Measurements from ENCODE around the gene PTCH2.

The PTCH2 gene, protein sequence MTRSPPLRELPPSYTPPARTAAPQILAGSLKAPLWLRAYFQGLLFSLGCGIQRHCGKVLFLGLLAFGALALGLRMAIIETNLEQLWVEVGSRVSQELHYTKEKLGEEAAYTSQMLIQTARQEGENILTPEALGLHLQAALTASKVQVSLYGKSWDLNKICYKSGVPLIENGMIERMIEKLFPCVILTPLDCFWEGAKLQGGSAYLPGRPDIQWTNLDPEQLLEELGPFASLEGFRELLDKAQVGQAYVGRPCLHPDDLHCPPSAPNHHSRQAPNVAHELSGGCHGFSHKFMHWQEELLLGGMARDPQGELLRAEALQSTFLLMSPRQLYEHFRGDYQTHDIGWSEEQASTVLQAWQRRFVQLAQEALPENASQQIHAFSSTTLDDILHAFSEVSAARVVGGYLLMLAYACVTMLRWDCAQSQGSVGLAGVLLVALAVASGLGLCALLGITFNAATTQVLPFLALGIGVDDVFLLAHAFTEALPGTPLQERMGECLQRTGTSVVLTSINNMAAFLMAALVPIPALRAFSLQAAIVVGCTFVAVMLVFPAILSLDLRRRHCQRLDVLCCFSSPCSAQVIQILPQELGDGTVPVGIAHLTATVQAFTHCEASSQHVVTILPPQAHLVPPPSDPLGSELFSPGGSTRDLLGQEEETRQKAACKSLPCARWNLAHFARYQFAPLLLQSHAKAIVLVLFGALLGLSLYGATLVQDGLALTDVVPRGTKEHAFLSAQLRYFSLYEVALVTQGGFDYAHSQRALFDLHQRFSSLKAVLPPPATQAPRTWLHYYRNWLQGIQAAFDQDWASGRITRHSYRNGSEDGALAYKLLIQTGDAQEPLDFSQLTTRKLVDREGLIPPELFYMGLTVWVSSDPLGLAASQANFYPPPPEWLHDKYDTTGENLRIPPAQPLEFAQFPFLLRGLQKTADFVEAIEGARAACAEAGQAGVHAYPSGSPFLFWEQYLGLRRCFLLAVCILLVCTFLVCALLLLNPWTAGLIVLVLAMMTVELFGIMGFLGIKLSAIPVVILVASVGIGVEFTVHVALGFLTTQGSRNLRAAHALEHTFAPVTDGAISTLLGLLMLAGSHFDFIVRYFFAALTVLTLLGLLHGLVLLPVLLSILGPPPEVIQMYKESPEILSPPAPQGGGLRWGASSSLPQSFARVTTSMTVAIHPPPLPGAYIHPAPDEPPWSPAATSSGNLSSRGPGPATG

DNA sequence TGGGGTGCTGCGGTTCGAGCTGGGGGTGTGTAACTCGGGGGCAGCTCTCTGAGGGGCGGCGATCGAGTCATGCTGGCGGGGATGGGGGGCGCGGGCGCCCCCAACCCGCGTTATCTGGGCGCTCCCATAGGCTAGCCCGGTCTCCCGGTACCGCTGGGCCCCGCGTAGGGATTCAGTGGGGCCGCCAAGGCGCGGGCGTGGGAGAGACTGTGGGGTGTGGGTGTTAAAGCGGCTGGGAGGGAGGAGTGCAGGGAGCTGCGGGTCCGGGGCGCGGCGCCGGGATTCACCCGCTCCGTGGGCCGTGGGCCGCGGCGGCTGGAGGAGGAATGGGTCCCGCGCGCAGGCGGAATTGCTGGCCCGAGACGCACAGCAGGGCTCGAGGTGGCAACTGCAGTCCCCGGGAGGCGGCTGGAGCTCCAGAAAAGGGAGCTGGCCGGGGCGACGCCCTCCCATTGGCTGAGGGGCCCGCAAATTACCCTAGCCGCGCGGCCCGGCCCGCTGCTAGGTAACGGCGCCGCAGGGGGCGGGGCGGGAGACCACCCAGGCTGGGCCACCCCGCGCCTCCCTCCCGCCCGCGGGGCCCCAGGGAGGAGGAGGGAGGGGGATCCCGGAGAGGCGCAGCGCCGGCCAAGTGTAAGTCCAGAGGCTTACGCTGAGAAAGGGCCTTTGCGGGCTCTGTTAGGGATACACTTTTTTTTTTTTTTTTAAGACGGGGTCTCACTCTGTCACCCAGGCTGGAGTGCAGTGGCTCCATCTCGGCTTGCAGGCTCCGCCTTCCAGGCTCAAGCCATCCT is at the start of gene PTCH2:
Gene PTCH2 (minus strand): TSS at position 392 of the 794 bp plus-strand sequence. CDS start 321 bp downstream, at position 71.
- Histone ChIP-seq H3K4me3 (ENCODE audit: low read length) (peak within 1 kb of the TSS; percentile 69), H3K9ac (ENCODE audit: low read length) (peak within 1 kb of the TSS; percentile 42), H3K27ac (ENCODE audit: low read length) (no peak within 1 kb of the TSS), H3K27me3 (ENCODE audit: control insufficient read depth, insufficient read depth, low read length) (peaks cover 15% of the 10 kb centered on the region), H3K36me3 (ENCODE audit: control insufficient read depth, low read depth, low read length) (no peaks in the 10 kb centered on the region), H3K9me3 (ENCODE audit: control insufficient read depth, low read depth, low read length) (no peaks in the 10 kb centered on the region), H3K4me1 (ENCODE audit: control insufficient read depth, low read depth, low read length) (no peaks in the 10 kb centered on the region)

- peaks cover 35% of the 10 kb centered on the region for H3K9me3 ChIP-seq (ENCODE audit: control insufficient read depth, low read depth, low read length)
- no peak overlapping the region for H3K4me3 ChIP-seq (ENCODE audit: low read length)
- H3K27ac ChIP-seq (ENCODE audit: low read length), result no peak overlapping the region
- peaks cover 4% of the 10 kb centered on the region for H3K36me3 ChIP-seq (ENCODE audit: control insufficient read depth, low read depth, low read length)
- no peaks in the 10 kb centered on the region for H3K4me1 ChIP-seq (ENCODE audit: control insufficient read depth, low read depth, low read length)
- H3K9ac ChIP-seq (ENCODE audit: low read length), result no peak overlapping the region
- H3K27me3 ChIP-seq (ENCODE audit: control insufficient read depth, insufficient read depth, low read length), result no peaks in the 10 kb centered on the region
These were observed 47.0 kb upstream of the PTCH2 start for GRCh38 chr1:44890007-44890406.

DNA sequence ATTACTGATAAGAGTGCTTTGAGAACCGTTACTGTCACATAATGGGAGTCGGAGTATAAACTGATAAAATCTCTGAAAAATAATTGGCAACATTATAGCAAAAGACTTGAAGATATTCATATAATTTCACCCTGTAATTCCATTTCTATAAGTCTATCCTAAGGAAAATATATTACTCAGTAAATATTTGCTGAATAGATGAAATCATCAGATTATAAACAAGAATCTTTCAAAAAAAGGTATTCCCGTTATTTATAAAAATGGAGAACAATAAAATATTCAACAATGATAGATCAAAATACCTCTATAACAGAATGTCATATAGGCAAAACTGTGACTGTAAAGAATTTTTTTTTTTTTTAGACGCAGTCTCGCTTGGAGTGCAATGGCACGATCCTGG is 42.4 kb upstream of the PTCH2 start:
- no peaks in the 10 kb centered on the region for H3K4me1 ChIP-seq (ENCODE audit: control insufficient read depth, low read depth, low read length)
- H3K27ac ChIP-seq (ENCODE audit: low read length), result no peak overlapping the region
- H3K27me3 ChIP-seq (ENCODE audit: control insufficient read depth, insufficient read depth, low read length), result no peaks in the 10 kb centered on the region
- peaks cover 36% of the 10 kb centered on the region for H3K9me3 ChIP-seq (ENCODE audit: control insufficient read depth, low read depth, low read length)
- H3K9ac ChIP-seq (ENCODE audit: low read length), result no peak overlapping the region
- peaks cover 4% of the 10 kb centered on the region for H3K36me3 ChIP-seq (ENCODE audit: control insufficient read depth, low read depth, low read length)
- no peak overlapping the region for H3K4me3 ChIP-seq (ENCODE audit: low read length)

GRCh38 chr1:44884746-44885145 is 41.7 kb upstream of the PTCH2 start:
- H3K27ac ChIP-seq (ENCODE audit: low read length), result no peak overlapping the region
- H3K9ac ChIP-seq (ENCODE audit: low read length), result no peak overlapping the region
- H3K9me3 ChIP-seq (ENCODE audit: control insufficient read depth, low read depth, low read length), result peaks cover 32% of the 10 kb centered on the region
- H3K4me1 ChIP-seq (ENCODE audit: control insufficient read depth, low read depth, low read length), result no peaks in the 10 kb centered on the region
- H3K27me3 ChIP-seq (ENCODE audit: control insufficient read depth, insufficient read depth, low read length), result no peaks in the 10 kb centered on the region
- no peak overlapping the region for H3K4me3 ChIP-seq (ENCODE audit: low read length)
- peaks cover 4% of the 10 kb centered on the region for H3K36me3 ChIP-seq (ENCODE audit: control insufficient read depth, low read depth, low read length)

DNA sequence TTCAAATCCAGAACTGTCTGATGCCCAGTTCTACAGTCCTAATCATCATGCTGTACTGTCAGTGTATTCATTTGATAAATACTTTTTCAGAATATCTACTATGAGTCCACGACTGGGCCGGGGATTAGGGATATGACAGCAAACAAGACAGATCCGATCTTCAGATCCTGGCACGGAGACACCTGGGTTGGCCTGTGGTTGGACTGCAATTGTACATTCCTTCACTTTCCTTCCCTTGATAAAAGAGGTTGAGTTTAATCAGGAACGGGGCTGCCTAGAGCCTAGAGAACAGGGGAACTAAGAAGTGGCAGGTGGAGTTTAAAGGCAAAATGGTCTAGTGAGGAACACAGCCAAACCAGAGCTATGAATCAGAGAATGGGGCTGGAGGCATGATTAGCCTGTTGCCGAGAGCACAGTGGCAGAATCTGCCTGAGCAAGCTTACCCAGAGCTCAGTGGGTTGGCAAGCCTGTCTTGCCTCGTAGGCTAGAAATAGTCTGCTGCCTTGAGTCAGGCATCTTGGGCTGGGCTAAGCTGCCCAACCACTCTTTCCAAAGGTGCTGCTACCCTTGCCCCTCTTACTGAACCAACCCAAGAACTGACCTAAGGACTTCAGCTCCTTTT is 38.1 kb upstream of the PTCH2 start:
- no peaks in the 10 kb centered on the region for H3K4me1 ChIP-seq (ENCODE audit: control insufficient read depth, low read depth, low read length)
- H3K9ac ChIP-seq (ENCODE audit: low read length), result no peak overlapping the region
- no peaks in the 10 kb centered on the region for H3K36me3 ChIP-seq (ENCODE audit: control insufficient read depth, low read depth, low read length)
- no peak overlapping the region for H3K4me3 ChIP-seq (ENCODE audit: low read length)
- no peaks in the 10 kb centered on the region for H3K27me3 ChIP-seq (ENCODE audit: control insufficient read depth, insufficient read depth, low read length)
- H3K9me3 ChIP-seq (ENCODE audit: control insufficient read depth, low read depth, low read length), result peaks cover 6% of the 10 kb centered on the region
- no peak overlapping the region for H3K27ac ChIP-seq (ENCODE audit: low read length)

DNA sequence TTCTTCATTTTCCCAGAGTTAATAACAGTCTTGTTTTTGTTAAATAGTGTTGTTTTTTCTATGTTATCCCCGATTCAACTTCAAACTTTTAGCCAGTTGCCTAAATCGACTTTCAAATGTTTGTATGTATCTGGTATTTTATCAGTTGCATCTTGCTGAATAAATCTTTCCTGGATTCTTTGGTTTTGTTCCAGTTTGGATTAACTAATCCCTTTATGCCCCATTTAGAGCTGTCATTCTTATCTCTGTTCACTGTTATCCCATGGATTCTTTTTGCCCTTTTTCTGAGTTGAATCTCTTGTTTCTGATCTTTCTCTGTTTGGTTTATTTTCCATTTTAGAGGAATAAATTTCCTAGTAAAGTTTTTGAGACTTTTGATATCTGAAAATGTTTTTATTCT is 31.1 kb upstream of the PTCH2 start:
- H3K4me1 ChIP-seq (ENCODE audit: control insufficient read depth, low read depth, low read length), result no peaks in the 10 kb centered on the region
- no peaks in the 10 kb centered on the region for H3K27me3 ChIP-seq (ENCODE audit: control insufficient read depth, insufficient read depth, low read length)
- H3K9me3 ChIP-seq (ENCODE audit: control insufficient read depth, low read depth, low read length), result no peaks in the 10 kb centered on the region
- H3K4me3 ChIP-seq (ENCODE audit: low read length), result no peak overlapping the region
- H3K9ac ChIP-seq (ENCODE audit: low read length), result no peak overlapping the region
- no peak overlapping the region for H3K27ac ChIP-seq (ENCODE audit: low read length)
- H3K36me3 ChIP-seq (ENCODE audit: control insufficient read depth, low read depth, low read length), result peaks cover 19% of the 10 kb centered on the region

- Histone ChIP-seq H3K4me3 (ENCODE audit: low read length) (no peak overlapping the region), H3K27ac (ENCODE audit: low read length) (no peak overlapping the region), H3K9me3 (ENCODE audit: control insufficient read depth, low read depth, low read length) (no peaks in the 10 kb centered on the region), H3K9ac (ENCODE audit: low read length) (no peak overlapping the region), H3K4me1 (ENCODE audit: control insufficient read depth, low read depth, low read length) (no peaks in the 10 kb centered on the region), H3K27me3 (ENCODE audit: control insufficient read depth, insufficient read depth, low read length) (no peaks in the 10 kb centered on the region), H3K36me3 (ENCODE audit: control insufficient read depth, low read depth, low read length) (peaks cover 19% of the 10 kb centered on the region)
These were observed 27.0 kb upstream of the PTCH2 start for GRCh38 chr1:44870096-44870495.

GRCh38 chr1:44867801-44868200 is 24.7 kb upstream of the PTCH2 start:
- Histone ChIP-seq H3K9ac (ENCODE audit: low read length) (no peak overlapping the region), H3K4me3 (ENCODE audit: low read length) (no peak overlapping the region), H3K27me3 (ENCODE audit: control insufficient read depth, insufficient read depth, low read length) (no peaks in the 10 kb centered on the region), H3K4me1 (ENCODE audit: control insufficient read depth, low read depth, low read length) (no peaks in the 10 kb centered on the region), H3K36me3 (ENCODE audit: control insufficient read depth, low read depth, low read length) (peaks cover 11% of the 10 kb centered on the region), H3K27ac (ENCODE audit: low read length) (no peak overlapping the region), H3K9me3 (ENCODE audit: control insufficient read depth, low read depth, low read length) (no peaks in the 10 kb centered on the region)

- H3K4me3 ChIP-seq (ENCODE audit: low read length), result no peak overlapping the region
- no peak overlapping the region for H3K9ac ChIP-seq (ENCODE audit: low read length)
- no peaks in the 10 kb centered on the region for H3K4me1 ChIP-seq (ENCODE audit: control insufficient read depth, low read depth, low read length)
- peaks cover 2% of the 10 kb centered on the region for H3K36me3 ChIP-seq (ENCODE audit: control insufficient read depth, low read depth, low read length)
- no peaks in the 10 kb centered on the region for H3K27me3 ChIP-seq (ENCODE audit: control insufficient read depth, insufficient read depth, low read length)
- H3K27ac ChIP-seq (ENCODE audit: low read length), result no peak overlapping the region
- H3K9me3 ChIP-seq (ENCODE audit: control insufficient read depth, low read depth, low read length), result no peaks in the 10 kb centered on the region
These were observed 19.9 kb upstream of the PTCH2 start for GRCh38 chr1:44862829-44863401.

GRCh38 chr1:44860891-44861425 is 17.9 kb upstream of the PTCH2 start:
- Histone ChIP-seq H3K9ac (ENCODE audit: low read length) (no peak overlapping the region), H3K4me3 (ENCODE audit: low read length) (no peak overlapping the region), H3K27ac (ENCODE audit: low read length) (no peak overlapping the region), H3K27me3 (ENCODE audit: control insufficient read depth, insufficient read depth, low read length) (no peaks in the 10 kb centered on the region), H3K4me1 (ENCODE audit: control insufficient read depth, low read depth, low read length) (no peaks in the 10 kb centered on the region), H3K36me3 (ENCODE audit: control insufficient read depth, low read depth, low read length) (no peaks in the 10 kb centered on the region), H3K9me3 (ENCODE audit: control insufficient read depth, low read depth, low read length) (no peaks in the 10 kb centered on the region)

Measured in iPS-18a (cell line).